GM23248 (cell line): ENCODE measurements around the gene TBL1X. TPM values are rescaled to one million over a fixed set of nuclear protein-coding genes. Genes with fewer than 3 reads are reported as not detected.

ENCODE experiments used
- DNase-seq: peaks from one replicate; pipeline ENCODE4 v3.0.0-alpha.2; 2015
- H2AFZ ChIP-seq: fragments of 200-600 bp; sonication (generic); 2 replicates; pipeline ENCODE4 v1.6.1; 2016; ENCODE audit warnings: antibody characterized with exemption
- H3F3A ChIP-seq: fragments of 200-600 bp; sonication (generic); 2 replicates; pipeline ENCODE4 v1.6.1; 2016; ENCODE audit warnings: mild to moderate bottlenecking, antibody characterized with exemption, mixed run types; ENCODE audit not compliant: insufficient read depth
- H3K27ac ChIP-seq: fragments of 200-600 bp; sonication (generic); 2 replicates; pipeline ENCODE4 v1.5.1; 2016; ENCODE audit warnings: mild to moderate bottlenecking
- H3K27me3 ChIP-seq: fragments of 200-600 bp; sonication (generic); replicated peaks from 2 replicates; pipeline ENCODE4 v1.6.1; 2016; ENCODE audit warnings: mild to moderate bottlenecking; ENCODE audit not compliant: insufficient read depth
- H3K36me3 ChIP-seq: fragments of 200-600 bp; sonication (generic); 2 replicates; pipeline ENCODE4 v1.6.1; 2016; ENCODE audit warnings: low read depth, mild to moderate bottlenecking
- H3K4me1 ChIP-seq: fragments of 200-600 bp; sonication (generic); 2 replicates; pipeline ENCODE4 v1.6.1; 2016; ENCODE audit warnings: mild to moderate bottlenecking; ENCODE audit not compliant: insufficient read depth
- H3K4me2 ChIP-seq: fragments of 200-600 bp; sonication (generic); one replicate; pipeline ENCODE4 v1.6.1; 2016; ENCODE audit warnings: mild to moderate bottlenecking; ENCODE audit not compliant: unreplicated experiment
- H3K4me3 ChIP-seq: fragments of 200-600 bp; sonication (generic); 2 replicates; pipeline ENCODE4 v1.5.1; 2016; ENCODE audit warnings: mild to moderate bottlenecking
- H3K79me2 ChIP-seq: fragments of 200-600 bp; sonication (generic); 2 replicates; pipeline ENCODE4 v1.6.1; 2016; ENCODE audit warnings: mild to moderate bottlenecking; ENCODE audit not compliant: insufficient read depth
- H3K9ac ChIP-seq: fragments of 200-600 bp; sonication (generic); 2 replicates; pipeline ENCODE4 v1.6.1; 2016; ENCODE audit warnings: mild to moderate bottlenecking
- H3K9me2 ChIP-seq: fragments of 200-600 bp; sonication (generic); 2 replicates; pipeline ENCODE4 v1.6.1; 2016; ENCODE audit warnings: mixed run types, mild to moderate bottlenecking, moderate library complexity; ENCODE audit not compliant: insufficient read depth
- H3K9me3 ChIP-seq: fragments of 200-600 bp; sonication (generic); one replicate; pipeline ENCODE4 v1.6.1; 2017; ENCODE audit warnings: low read depth
- H4K20me1 ChIP-seq: fragments of 200-600 bp; sonication (generic); 2 replicates; pipeline ENCODE4 v1.6.0; 2016; ENCODE audit not compliant: insufficient read depth
- EZH2 ChIP-seq: fragments of 200-600 bp; sonication (generic); IDR thresholded peaks from 2 replicates; pipeline ENCODE4 v1.6.1; 2018; ENCODE audit warnings: antibody characterized with exemption, mild to moderate bottlenecking; ENCODE audit not compliant: insufficient read depth, poor library complexity, severe bottlenecking
- EZH2phosphoT487 ChIP-seq: fragments of 200-600 bp; sonication (generic); IDR thresholded peaks from 2 replicates; pipeline ENCODE4 v1.6.1; 2018; ENCODE audit warnings: antibody characterized with exemption, moderate library complexity, mild to moderate bottlenecking, low read depth; ENCODE audit not compliant: insufficient read depth
- WGBS, 2 experiments: methylation state at CpG; one replicate each; pipeline ENCODE4 v1.1.6; 2015 to 2017; ENCODE audit warnings: low lambda C conversion rate in 2 of 2, low coverage in 1 of 2; ENCODE audit errors: missing lambda C conversion rate in 2 of 2; 5-methylcytosine and 5-hydroxymethylcytosine counted together
- in situ Hi-C: fragments of 300-500 bp; cut with MboI; formaldehyde crosslinking; loops from 2 replicates; pipeline ENCODE4 v1.15.0; 2020
- polyA plus RNA-seq: library from polyadenylated mRNA; unstranded; fragments of >200 nt; fragmentation: Nextera tagmentation; extraction: Ambion mirVana; gene quantifications from 2 replicates; pipeline ENCODE4 v1.2.1, GENCODE V29; 2016
- total RNA-seq: library from RNA; depleted of rRNA; stranded (reverse); fragments of >200 nt; shearing (Covaris generic); gene quantifications from 2 replicates; pipeline ENCODE4 v1.2.3, GENCODE V29; 2014

The TBL1X gene
- total and polyA plus RNA-seq, 2 experiments from 2014 or later = 8.2 to 26.8 TPM

DNA sequence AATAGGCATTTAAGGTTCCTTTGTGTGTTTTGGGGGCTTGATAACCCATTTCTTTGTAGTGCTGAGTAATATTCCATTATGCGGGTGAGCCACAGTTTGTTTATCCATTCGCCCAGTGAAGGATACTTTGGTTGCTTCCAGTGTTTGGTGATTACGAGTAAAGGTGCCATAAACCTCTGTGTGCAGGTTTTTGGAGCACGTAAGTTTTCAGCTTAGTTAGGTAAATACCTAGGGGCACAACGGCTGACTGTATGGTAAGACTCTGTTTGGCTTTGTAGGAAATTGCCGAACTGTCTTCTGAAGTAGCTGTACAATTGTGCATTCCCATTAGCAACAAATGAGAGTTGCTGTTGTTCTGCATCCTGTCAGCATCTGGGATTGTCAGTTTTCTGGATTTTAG lies 3.8 kb upstream of the TBL1X start:
- peaks cover 12% of the 10 kb centered on the region for H3F3A ChIP-seq
- no peak overlapping the region for H3K4me2 ChIP-seq
- no peaks in the 10 kb centered on the region for H3K9me3 ChIP-seq
- no peaks in the 10 kb centered on the region for H3K4me1 ChIP-seq
- H4K20me1 ChIP-seq = no peaks in the 10 kb centered on the region
- no peak for TF ChIP-seq EZH2phosphoT487
- no peak for TF ChIP-seq EZH2
- no peaks in the 10 kb centered on the region for H3K9me2 ChIP-seq
- H3K4me3 ChIP-seq = no peak overlapping the region
- H3K79me2 ChIP-seq = no peaks in the 10 kb centered on the region
- in situ Hi-C loops = loop anchor here (25.0 kb wide), 1 partner anchor 499 kb away; no protein-coding TSS in a partner anchor
- no peaks in the 10 kb centered on the region for H3K27me3 ChIP-seq
- no peak overlapping the region for H3K9ac ChIP-seq
- no peak overlapping the region for H3K27ac ChIP-seq
- no peak overlapping the region for H2AFZ ChIP-seq
- H3K36me3 ChIP-seq = no peaks in the 10 kb centered on the region
- no peak for DNase-seq
- 81 to 92% methylated on average over 5 to 6 of the region's 6 CpGs for WGBS, 2 experiments

DNA sequence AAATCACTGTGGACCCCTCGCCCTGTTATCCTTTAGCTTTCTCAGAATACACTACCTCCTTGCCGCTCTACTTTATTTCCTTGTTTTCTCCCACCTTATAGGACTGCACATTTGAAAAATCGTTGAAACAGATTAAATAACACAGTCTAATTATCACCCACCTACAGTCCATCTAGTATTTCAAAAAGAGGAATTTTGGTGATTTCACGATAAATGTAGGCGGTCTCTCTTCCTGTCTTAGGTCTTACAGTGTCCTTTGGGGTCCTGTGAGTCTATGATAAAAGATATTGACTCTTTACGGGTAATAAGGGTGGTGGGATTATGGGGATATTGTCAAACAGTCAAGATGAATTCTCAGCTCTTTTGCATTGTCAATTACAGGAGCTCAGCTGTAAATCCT lies 2.4 kb upstream of the TBL1X start:
- H3K27me3 ChIP-seq = no peaks in the 10 kb centered on the region
- H3F3A ChIP-seq = peaks cover 12% of the 10 kb centered on the region
- no peaks in the 10 kb centered on the region for H3K9me2 ChIP-seq
- no peak overlapping the region for H3K4me3 ChIP-seq
- 96 to 97% methylated on average over 6 of the region's 6 CpGs for WGBS, 2 experiments
- no peak overlapping the region for H3K27ac ChIP-seq
- no peak overlapping the region for H2AFZ ChIP-seq
- no peaks in the 10 kb centered on the region for H3K9me3 ChIP-seq
- H3K9ac ChIP-seq = no peak overlapping the region
- H3K4me2 ChIP-seq = no peak overlapping the region
- H3K4me1 ChIP-seq = no peaks in the 10 kb centered on the region
- in situ Hi-C loops = loop anchor here (25.0 kb wide), 1 partner anchor 500 kb away; no protein-coding TSS in a partner anchor
- H4K20me1 ChIP-seq = no peaks in the 10 kb centered on the region
- no peak for DNase-seq
- H3K36me3 ChIP-seq = no peaks in the 10 kb centered on the region
- H3K79me2 ChIP-seq = peaks cover 12% of the 10 kb centered on the region
- TF ChIP-seq EZH2 = no peak
- TF ChIP-seq EZH2phosphoT487 = no peak

DNA sequence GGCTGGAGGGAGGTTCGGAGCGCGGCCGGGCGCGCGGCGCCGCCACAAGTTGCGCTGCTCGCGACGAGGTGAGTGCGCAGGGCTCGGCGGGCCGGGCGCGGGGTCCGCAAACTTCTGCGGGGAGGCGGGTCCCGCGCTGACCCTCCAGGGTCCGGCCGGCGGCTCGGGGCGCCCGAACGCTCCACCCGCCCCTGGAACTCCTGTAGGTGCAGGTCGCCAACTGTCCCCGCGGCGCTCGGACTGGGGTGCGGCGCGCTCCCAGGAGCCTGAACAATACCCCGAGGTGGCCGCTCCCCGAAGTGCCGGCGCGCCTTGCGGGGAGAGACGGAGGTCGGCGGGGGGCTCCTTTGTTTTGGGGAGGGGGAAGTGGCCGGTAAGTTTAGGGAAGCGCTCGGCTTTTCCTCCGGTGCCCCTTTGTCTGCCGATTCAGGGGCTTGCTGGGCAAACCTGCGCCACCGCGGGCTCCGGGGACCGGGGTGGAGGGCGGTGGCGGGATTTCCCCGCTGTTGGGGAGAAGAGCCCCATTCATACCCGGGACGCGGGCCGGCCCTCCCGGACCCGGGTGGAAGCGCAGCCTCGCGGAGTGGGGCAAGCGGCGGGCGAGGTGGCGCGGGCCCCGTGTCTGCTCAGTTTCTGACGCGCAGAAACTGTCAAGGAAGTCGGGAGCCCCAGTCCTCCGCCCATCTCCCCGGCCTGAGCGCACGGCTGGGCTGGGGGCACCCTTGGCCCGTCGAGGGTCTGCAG lies 694 bp downstream of the TBL1X start:
- Histone ChIP-seq H3K4me3 (peak overlapping the region; percentile 79), H3K9me2 (no peaks in the 10 kb centered on the region), H3K4me2 (no peak overlapping the region), H3K79me2 (peaks cover 43% of the 10 kb centered on the region), H3K9me3 (no peaks in the 10 kb centered on the region), H3K4me1 (no peaks in the 10 kb centered on the region), H3F3A (peaks cover 12% of the 10 kb centered on the region), H4K20me1 (no peaks in the 10 kb centered on the region), H3K27me3 (no peaks in the 10 kb centered on the region), H3K27ac (no peak overlapping the region; the same call in 1 of the 2 replicates), H2AFZ (peak overlapping the region; percentile 60), H3K36me3 (no peaks in the 10 kb centered on the region), H3K9ac (peak overlapping the region; percentile 79)
- WGBS, 2 experiments = 0 to 1% methylated on average over 21 to 44 of the region's 87 CpGs
- in situ Hi-C loops = loop anchor here (25.0 kb wide), 1 partner anchor 503 kb away; no protein-coding TSS in a partner anchor
- no peak for TF ChIP-seq EZH2phosphoT487
- no peak for TF ChIP-seq EZH2
- peak; percentile 41 for DNase-seq

DNA sequence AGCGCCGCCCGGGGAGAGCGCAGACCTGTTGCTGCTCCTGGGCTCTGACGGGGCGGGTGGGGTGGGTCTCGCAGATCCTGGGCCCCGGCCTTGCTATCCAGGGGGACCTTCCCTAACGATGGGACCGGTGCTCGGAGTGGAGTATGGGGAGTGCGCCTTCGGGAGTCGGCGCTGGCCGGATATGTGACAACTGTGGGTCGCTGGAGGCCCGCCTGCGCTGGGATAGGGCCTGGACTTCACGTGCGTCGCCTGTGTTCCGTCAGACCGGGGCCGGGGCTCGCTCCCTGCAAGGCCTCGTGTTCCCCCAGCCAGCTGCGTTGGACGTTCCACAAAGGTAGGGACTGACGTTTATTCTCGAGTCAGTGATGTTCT lies 1.3 kb downstream of the TBL1X start:
- H3F3A ChIP-seq = peaks cover 12% of the 10 kb centered on the region
- peak overlapping the region; percentile 79 for H3K4me3 ChIP-seq
- H3K27me3 ChIP-seq = no peaks in the 10 kb centered on the region
- no peaks in the 10 kb centered on the region for H3K36me3 ChIP-seq
- H3K79me2 ChIP-seq = peaks cover 49% of the 10 kb centered on the region
- H3K4me1 ChIP-seq = no peaks in the 10 kb centered on the region
- H3K9me3 ChIP-seq = no peaks in the 10 kb centered on the region
- no peak for TF ChIP-seq EZH2
- no peak for TF ChIP-seq EZH2phosphoT487
- no peaks in the 10 kb centered on the region for H3K9me2 ChIP-seq
- H3K4me2 ChIP-seq = peak overlapping the region; percentile 65
- peak; percentile 43 for DNase-seq
- peak overlapping the region; percentile 79 for H3K9ac ChIP-seq
- WGBS, 2 experiments = 1 to 2% methylated on average over 16 of the region's 31 CpGs
- H3K27ac ChIP-seq = no peak overlapping the region
- no peaks in the 10 kb centered on the region for H4K20me1 ChIP-seq
- no peak overlapping the region for H2AFZ ChIP-seq
- in situ Hi-C loops = loop anchor here (25.0 kb wide), 1 partner anchor 504 kb away; no protein-coding TSS in a partner anchor
